ENCODE results near the gene CD82.

DNA sequence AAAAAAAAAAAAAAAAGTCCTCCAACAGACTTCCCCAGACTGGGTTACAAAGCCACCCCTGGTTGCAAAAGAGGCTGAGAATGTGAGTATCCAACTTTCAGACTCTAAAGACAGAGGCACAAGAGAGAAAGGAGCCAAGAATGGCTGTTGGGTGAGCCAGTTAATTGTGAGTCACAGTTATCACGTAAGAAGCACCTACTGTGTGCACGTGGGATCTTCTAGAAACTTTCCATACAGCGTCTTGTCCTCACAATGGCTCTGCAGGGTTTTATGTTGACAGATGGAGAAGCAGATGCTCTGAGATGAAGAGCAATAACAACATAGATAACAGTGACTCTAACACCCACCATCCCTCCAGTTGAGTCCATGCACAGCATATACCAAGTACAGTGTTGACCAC, 41.0 kb downstream of the CD82 start:
- TF ChIP-seq, protein P1, sequence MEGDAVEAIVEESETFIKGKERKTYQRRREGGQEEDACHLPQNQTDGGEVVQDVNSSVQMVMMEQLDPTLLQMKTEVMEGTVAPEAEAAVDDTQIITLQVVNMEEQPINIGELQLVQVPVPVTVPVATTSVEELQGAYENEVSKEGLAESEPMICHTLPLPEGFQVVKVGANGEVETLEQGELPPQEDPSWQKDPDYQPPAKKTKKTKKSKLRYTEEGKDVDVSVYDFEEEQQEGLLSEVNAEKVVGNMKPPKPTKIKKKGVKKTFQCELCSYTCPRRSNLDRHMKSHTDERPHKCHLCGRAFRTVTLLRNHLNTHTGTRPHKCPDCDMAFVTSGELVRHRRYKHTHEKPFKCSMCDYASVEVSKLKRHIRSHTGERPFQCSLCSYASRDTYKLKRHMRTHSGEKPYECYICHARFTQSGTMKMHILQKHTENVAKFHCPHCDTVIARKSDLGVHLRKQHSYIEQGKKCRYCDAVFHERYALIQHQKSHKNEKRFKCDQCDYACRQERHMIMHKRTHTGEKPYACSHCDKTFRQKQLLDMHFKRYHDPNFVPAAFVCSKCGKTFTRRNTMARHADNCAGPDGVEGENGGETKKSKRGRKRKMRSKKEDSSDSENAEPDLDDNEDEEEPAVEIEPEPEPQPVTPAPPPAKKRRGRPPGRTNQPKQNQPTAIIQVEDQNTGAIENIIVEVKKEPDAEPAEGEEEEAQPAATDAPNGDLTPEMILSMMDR (conservative IDR thresholded peaks at IDR 0.05; ENCODE audit: low read length), result no peak
- TF ChIP-seq EZH2phosphoT487 (IDR thresholded peaks at IDR 0.05; ENCODE audit: borderline replicate concordance, low read depth, low read length), result no peak
